ENCODE results near the gene LMCD1.

LMCD1 gene

GRCh38 chr3:8539419-8539818 is 37.8 kb downstream of the LMCD1 start:
- peak; percentile 79 for DNase-seq

- DNase-seq: no peak
Observed at GRCh38 chr3:8540456-8540855, 38.8 kb downstream of the LMCD1 start.

- DNase-seq: no peak
Observed at GRCh38 chr3:8541486-8541885, 39.9 kb downstream of the LMCD1 start.

- DNase-seq: no peak
Observed at GRCh38 chr3:8542190-8543135, 40.8 kb downstream of the LMCD1 start.

GRCh38 chr3:8546609-8547008 is 45.0 kb downstream of the LMCD1 start:
- DNase-seq: no peak

- no peak for DNase-seq
Observed at GRCh38 chr3:8548502-8549275, 47.1 kb downstream of the LMCD1 start.

GRCh38 chr3:8549354-8549753 is 47.7 kb downstream of the LMCD1 start:
- DNase-seq: no peak

GRCh38 chr3:8550611-8551010 is 49.0 kb downstream of the LMCD1 start:
- no peak for DNase-seq

GRCh38 chr3:8552223-8552762 is 50.7 kb downstream of the LMCD1 start:
- no peak for DNase-seq

GRCh38 chr3:8553405-8553804 is 51.8 kb downstream of the LMCD1 start:
- DNase-seq: no peak

- no peak for DNase-seq
Observed at GRCh38 chr3:8554696-8555095, 53.1 kb downstream of the LMCD1 start.

- DNase-seq: peak; percentile 86
Observed at GRCh38 chr3:8555113-8555661, 53.6 kb downstream of the LMCD1 start.

GRCh38 chr3:8555725-8556472 is 54.3 kb downstream of the LMCD1 start:
- peak; percentile 22 for DNase-seq

- no peak for DNase-seq
Observed at GRCh38 chr3:8556473-8556869, 54.8 kb downstream of the LMCD1 start.

GRCh38 chr3:8557298-8557697 is 55.7 kb downstream of the LMCD1 start:
- DNase-seq: no peak

GRCh38 chr3:8558645-8559044 is 57.0 kb downstream of the LMCD1 start:
- DNase-seq: no peak

GRCh38 chr3:8559351-8559750 is 57.7 kb downstream of the LMCD1 start:
- no peak for DNase-seq

GRCh38 chr3:8560366-8561007 is 58.9 kb downstream of the LMCD1 start:
- peak; percentile 96 for DNase-seq

GRCh38 chr3:8561370-8561769 is 59.7 kb downstream of the LMCD1 start:
- DNase-seq: peak; percentile 20

- DNase-seq: no peak
Observed at GRCh38 chr3:8562081-8562595, 60.5 kb downstream of the LMCD1 start.

GRCh38 chr3:8563146-8563545 is 61.5 kb downstream of the LMCD1 start:
- no peak for DNase-seq

GRCh38 chr3:8563597-8563996 is 62.0 kb downstream of the LMCD1 start:
- DNase-seq: no peak

Data from fibroblast of skin of right biceps (primary cell).